Endothelial cell of umbilical vein (primary cell): ENCODE measurements around the gene KCNB1. TPM values are rescaled to one million over a fixed set of nuclear protein-coding genes. Genes with fewer than 3 reads are reported as not detected.

ENCODE experiments used
- BruUV-seq: library from RNA; stranded (reverse); fragments of 400-500 nt; replicated peaks from 2 replicates; lab custom pipeline; 2021; lab: Mats Ljungman, UMichigan
- CTCF ChIA-PET: fragments of 300-600, 350-600 bp; sonication (Branson Sonifier 250); formaldehyde crosslinking; loops from one replicate; lab custom pipeline; 2021; ENCODE audit warnings: antibody characterized with exemption, inconsistent platforms; lab: Charles Lee
- POLR2A ChIA-PET: fragments of 300-600, 350-600 bp; sonication (Branson Sonifier 250); formaldehyde crosslinking; loops from one replicate; lab custom pipeline; 2021; ENCODE audit warnings: antibody characterized with exemption, inconsistent platforms; lab: Charles Lee
- DNase-seq: peaks from one replicate; pipeline ENCODE4 v3.0.0-alpha.2; 2011; ENCODE audit warnings: low read depth, low spot score
- FAIRE-seq: peaks from 2 replicates; lab custom pipeline; 2011; peaks lifted over from hg19 to GRCh38; lab: Jason Lieb, UNC
- H2AFZ ChIP-seq: 2 replicates; pipeline ENCODE4 v1.6.0; 2012; ENCODE audit warnings: low read depth, low read length, control low read depth, inconsistent platforms
- H3K27ac ChIP-seq: 2 replicates; pipeline ENCODE4 v1.5.1; 2011; ENCODE audit warnings: low read depth, mild to moderate bottlenecking, control low read depth, low read length, moderate library complexity; ENCODE audit not compliant: insufficient read depth
- H3K27me3 ChIP-seq, 2 experiments: 2 replicates each; pipeline versions ENCODE4 v1.6.0 to v1.6.1; 2011; ENCODE audit warnings: low read length in 2 of 2, mixed read lengths in 1 of 2; ENCODE audit not compliant: control insufficient read depth in 2 of 2, insufficient read depth in 2 of 2
- H3K36me3 ChIP-seq, 2 experiments: 2 replicates in 1 of 2; 3 replicates in 1 of 2; pipeline ENCODE4 v1.5.1; 2011; ENCODE audit warnings: low read length in 2 of 2, mild to moderate bottlenecking in 1 of 2, moderate library complexity in 1 of 2; ENCODE audit not compliant: control insufficient read depth in 2 of 2, insufficient read depth in 2 of 2; ENCODE audit errors: extremely low read depth in 1 of 2
- H3K4me1 ChIP-seq: 3 replicates; pipeline ENCODE4 v1.5.1; 2011; ENCODE audit warnings: mild to moderate bottlenecking, low read length; ENCODE audit not compliant: control insufficient read depth, insufficient read depth; ENCODE audit errors: extremely low read depth
- H3K4me2 ChIP-seq: 2 replicates; pipeline ENCODE4 v1.6.1; 2011; ENCODE audit warnings: low read length, control low read depth, mixed read lengths; ENCODE audit not compliant: insufficient read depth
- H3K4me3 ChIP-seq, 3 experiments: fragments of 200-600 bp in 1 of 3; sonication (generic), shearing (Covaris generic) in 1 of 3; replicated peaks in 1 of 3; 2 replicates each; pipeline ENCODE4 v1.5.1; 2011 to 2016; ENCODE audit warnings: control low read depth in 3 of 3, low read length in 3 of 3, mild to moderate bottlenecking in 2 of 3, inconsistent platforms in 1 of 3, low read depth in 1 of 3, moderate library complexity in 1 of 3; ENCODE audit not compliant: insufficient read depth in 1 of 3
- H3K79me2 ChIP-seq: 2 replicates; pipeline ENCODE4 v1.6.0; 2012; ENCODE audit warnings: low read length, inconsistent platforms; ENCODE audit not compliant: control insufficient read depth, insufficient read depth
- H3K9ac ChIP-seq: replicated peaks from 2 replicates; pipeline ENCODE3; 2011; ENCODE audit warnings: low read length, control low read depth; ENCODE audit not compliant: insufficient read depth; ENCODE audit errors: extremely low read depth
- H3K9me1 ChIP-seq: replicated peaks from 3 replicates; pipeline ENCODE4 v1.6.0; 2011; ENCODE audit warnings: mild to moderate bottlenecking, low read length; ENCODE audit not compliant: control insufficient read depth, insufficient read depth; ENCODE audit errors: extremely low read depth
- H3K9me3 ChIP-seq: replicated peaks from 2 replicates; pipeline ENCODE4 v1.5.1; 2012; ENCODE audit warnings: low read length, inconsistent platforms; ENCODE audit not compliant: control insufficient read depth, insufficient read depth
- H4K20me1 ChIP-seq: replicated peaks from 2 replicates; pipeline ENCODE3; 2011; ENCODE audit warnings: mild to moderate bottlenecking, low read length; ENCODE audit not compliant: control insufficient read depth, insufficient read depth; ENCODE audit errors: extremely low read depth
- EZH2 ChIP-seq: IDR thresholded peaks from 2 replicates; pipeline ENCODE4 v1.6.1; 2012; ENCODE audit warnings: borderline replicate concordance, low read depth, mild to moderate bottlenecking, moderate library complexity, low read length, inconsistent platforms; ENCODE audit not compliant: severe bottlenecking
- FOS ChIP-seq: IDR thresholded peaks from 2 replicates; pipeline ENCODE4 v1.6.1; 2011; ENCODE audit warnings: mild to moderate bottlenecking, low read length, moderate library complexity, borderline replicate concordance; ENCODE audit not compliant: insufficient read depth
- GATA2 ChIP-seq: IDR thresholded peaks from 2 replicates; pipeline ENCODE4 v1.7.0; 2011; ENCODE audit warnings: low read depth, mild to moderate bottlenecking, moderate library complexity, mixed read lengths, low read length; ENCODE audit not compliant: insufficient read length, insufficient read depth
- JUN ChIP-seq: IDR thresholded peaks from 2 replicates; pipeline ENCODE4 v1.6.1; 2011; ENCODE audit warnings: borderline replicate concordance, low read depth; ENCODE audit not compliant: insufficient read length, insufficient read depth
- MYC ChIP-seq: IDR thresholded peaks from one replicate; pipeline ENCODE4 v1.6.1; 2011; ENCODE audit warnings: mild to moderate bottlenecking, low read depth, low read length
- POLR2A ChIP-seq: IDR thresholded peaks from 2 replicates; pipeline ENCODE4 v1.6.1; 2012; ENCODE audit warnings: low read depth, mild to moderate bottlenecking, control low read depth, low read length
- POLR2AphosphoS5 ChIP-seq: IDR thresholded peaks from 2 replicates; pipeline ENCODE4 v1.6.1; 2012; ENCODE audit warnings: low read depth, mild to moderate bottlenecking, control low read depth, low read length, moderate library complexity; ENCODE audit not compliant: insufficient read depth
- dilution Hi-C: fragments of 300-500 bp; cut with MboI; formaldehyde crosslinking; loops from one replicate; pipeline ENCODE4 v1.15.0; 2019; ENCODE audit warnings: low sequenced_read_pairs; ENCODE audit not compliant: extremely low pct_ligation_motif_present
- intact Hi-C: fragments of 100-400 bp; cut with micrococcal nuclease; formaldehyde crosslinking; loops from one replicate; pipeline ENCODE4 v1.10.0; 2022
- polyA plus RNA-seq, 4 experiments: library from polyadenylated mRNA; depleted of rRNA in 3 of 4; stranded (reverse) in 3 of 4; unstranded in 1 of 4; fragments of >200 nt; gene quantifications; 2 replicates each; pipeline versions ENCODE4 v1.2.1 to v1.2.3, GENCODE V29; 2011 to 2012; ENCODE audit warnings: missing spikeins in 1 of 4
- total RNA-seq: library from RNA; stranded (reverse); gene quantifications from 2 replicates; pipeline ENCODE4 v1.2.3, GENCODE V29; 2021
- TF ChIP-seq, protein P1 (sequence below), 2 donors: IDR thresholded peaks; 1 replicate in 1 of 2; 2 replicates in 1 of 2; pipeline ENCODE4 v1.5.1; 2011; ENCODE audit warnings: low read length in 2 of 2, mild to moderate bottlenecking in 2 of 2, moderate library complexity in 2 of 2, control low read depth in 1 of 2, inconsistent platforms in 1 of 2, low read depth in 1 of 2; ENCODE audit not compliant: insufficient read depth in 1 of 2; ENCODE audit errors: extremely low read depth in 1 of 2
- TF ChIP-seq, protein P2 (sequence below): IDR thresholded peaks from 2 replicates; pipeline ENCODE4 v1.6.1; 2011; ENCODE audit not compliant: insufficient read depth, insufficient read length

The KCNB1 gene
- total and polyA plus RNA-seq, 2 donors (not counting 3 experiments of a cell fraction or from before 2014, with no cell fraction given), result not detected

DNA sequence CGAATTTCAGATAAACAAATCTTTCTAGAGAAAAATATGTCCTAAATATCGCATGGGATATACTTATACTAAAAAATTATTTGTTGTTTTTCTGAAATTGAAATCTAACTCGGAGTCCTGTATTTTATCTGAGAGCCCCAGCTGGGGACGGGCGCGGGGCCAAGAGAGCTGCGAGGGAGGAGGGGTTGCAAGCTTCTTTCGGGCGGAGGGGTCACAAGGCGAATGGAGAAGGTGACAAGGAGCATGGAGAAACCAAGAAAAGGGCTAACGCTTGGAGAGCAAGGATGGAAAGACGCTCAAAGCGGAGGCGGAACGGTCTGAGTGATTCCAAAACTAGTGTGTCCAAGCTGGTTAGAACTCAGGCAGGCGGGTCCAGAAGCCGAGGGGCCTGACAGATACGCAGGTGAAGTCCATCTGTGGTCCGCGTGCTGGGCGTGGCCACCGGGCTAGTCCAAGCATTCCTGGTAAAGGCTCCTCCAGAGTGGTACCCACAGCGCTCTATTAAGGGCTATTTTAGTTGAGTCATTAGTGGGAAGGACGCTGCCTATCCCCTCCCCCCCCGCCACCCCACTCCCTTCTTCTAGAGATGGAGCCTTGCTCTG lies 163.2 kb downstream of the KCNB1 start:
- FAIRE-seq, result no peak
- Histone ChIP-seq H3K79me2 (no peaks in the 10 kb centered on the region), H3K9me1 (no peaks in the 10 kb centered on the region), H3K27me3 (peaks cover 34 to 54% of the 10 kb centered on the region in 2 experiments), H3K9me3 (no peaks in the 10 kb centered on the region), H3K4me3 (no peak overlapping the region), H2AFZ (no peak overlapping the region), H3K4me1 (peaks cover 13% of the 10 kb centered on the region), H3K4me2 (no peak overlapping the region), H3K27ac (no peak overlapping the region), H4K20me1 (no peaks in the 10 kb centered on the region), H3K9ac (no peak overlapping the region), H3K36me3 (no peaks in the 10 kb centered on the region)
- TF ChIP-seq POLR2AphosphoS5 (no peak), GATA2 (no peak), POLR2A (no peak), JUN (no peak), MYC (no peak), FOS (no peak), EZH2 (no peak)
- TF ChIP-seq, protein P1, sequence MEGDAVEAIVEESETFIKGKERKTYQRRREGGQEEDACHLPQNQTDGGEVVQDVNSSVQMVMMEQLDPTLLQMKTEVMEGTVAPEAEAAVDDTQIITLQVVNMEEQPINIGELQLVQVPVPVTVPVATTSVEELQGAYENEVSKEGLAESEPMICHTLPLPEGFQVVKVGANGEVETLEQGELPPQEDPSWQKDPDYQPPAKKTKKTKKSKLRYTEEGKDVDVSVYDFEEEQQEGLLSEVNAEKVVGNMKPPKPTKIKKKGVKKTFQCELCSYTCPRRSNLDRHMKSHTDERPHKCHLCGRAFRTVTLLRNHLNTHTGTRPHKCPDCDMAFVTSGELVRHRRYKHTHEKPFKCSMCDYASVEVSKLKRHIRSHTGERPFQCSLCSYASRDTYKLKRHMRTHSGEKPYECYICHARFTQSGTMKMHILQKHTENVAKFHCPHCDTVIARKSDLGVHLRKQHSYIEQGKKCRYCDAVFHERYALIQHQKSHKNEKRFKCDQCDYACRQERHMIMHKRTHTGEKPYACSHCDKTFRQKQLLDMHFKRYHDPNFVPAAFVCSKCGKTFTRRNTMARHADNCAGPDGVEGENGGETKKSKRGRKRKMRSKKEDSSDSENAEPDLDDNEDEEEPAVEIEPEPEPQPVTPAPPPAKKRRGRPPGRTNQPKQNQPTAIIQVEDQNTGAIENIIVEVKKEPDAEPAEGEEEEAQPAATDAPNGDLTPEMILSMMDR (IDR thresholded peaks at IDR 0.05; ENCODE audit: extremely low read depth in 1 of 2, insufficient read depth in 1 of 2, low read depth in 1 of 2, low read length in 2 of 2), result no peak
- TF ChIP-seq, protein P2, sequence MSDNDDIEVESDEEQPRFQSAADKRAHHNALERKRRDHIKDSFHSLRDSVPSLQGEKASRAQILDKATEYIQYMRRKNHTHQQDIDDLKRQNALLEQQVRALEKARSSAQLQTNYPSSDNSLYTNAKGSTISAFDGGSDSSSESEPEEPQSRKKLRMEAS, result no peak
- POLR2A ChIA-PET, result interaction anchor here (0.6 kb wide), 1 partner anchor 42 kb away, joined by 5 read pairs; no protein-coding TSS in a partner anchor
- dilution Hi-C loops (no loop called here), intact Hi-C loops (no loop called here)
- no peak for DNase-seq
- CTCF ChIA-PET, result interaction anchor here (0.7 to 5.9 kb wide), 11 partner anchors 11 to 286 kb away, joined by 3 to 121 read pairs (median 7); no protein-coding TSS in a partner anchor
- BruUV-seq, result no TSS peak
